PFSK-1 (cell line): ENCODE results near the gene DCHS1.

Source experiments
- FOXP2 ChIP-seq: optimal IDR thresholded peaks from 2 replicates; pipeline ENCODE3; 2011; ENCODE audit warnings: borderline replicate concordance, control low read depth, inconsistent platforms; ENCODE audit not compliant: insufficient read depth; ENCODE audit errors: extremely low read length, extremely low read depth
- POLR2AphosphoS5 ChIP-seq: IDR thresholded peaks from 2 replicates; pipeline ENCODE4 v1.6.1; 2012; ENCODE audit warnings: low read depth, mild to moderate bottlenecking, control low read depth, low read length, moderate library complexity
- SIN3A ChIP-seq: IDR thresholded peaks from 2 replicates; pipeline ENCODE4 v1.6.1; 2012; ENCODE audit warnings: mild to moderate bottlenecking, low read length, moderate library complexity, borderline replicate concordance; ENCODE audit not compliant: insufficient read depth
- TAF1 ChIP-seq: IDR thresholded peaks from 2 replicates; pipeline ENCODE4 v1.6.1; 2012; ENCODE audit warnings: low read length, control low read depth, borderline replicate concordance; ENCODE audit not compliant: insufficient read depth
- TF ChIP-seq, protein P1 (sequence below), 2 experiments: IDR thresholded peaks; 2 replicates each; pipeline versions ENCODE4 v1.6.1 to v1.8.0; 2011 to 2012; ENCODE audit warnings: low read depth in 2 of 2, low read length in 2 of 2, control low read depth in 1 of 2, inconsistent platforms in 1 of 2, mild to moderate bottlenecking in 1 of 2, moderate library complexity in 1 of 2; ENCODE audit not compliant: insufficient read depth in 1 of 2

Gene DCHS1

GRCh38 chr11:6660712-6661111 lies 5.1 kb upstream of the DCHS1 start:
- TF ChIP-seq POLR2AphosphoS5 (no peak), TAF1 (no peak), SIN3A (no peak), FOXP2 (no peak)
- TF ChIP-seq, protein P1, sequence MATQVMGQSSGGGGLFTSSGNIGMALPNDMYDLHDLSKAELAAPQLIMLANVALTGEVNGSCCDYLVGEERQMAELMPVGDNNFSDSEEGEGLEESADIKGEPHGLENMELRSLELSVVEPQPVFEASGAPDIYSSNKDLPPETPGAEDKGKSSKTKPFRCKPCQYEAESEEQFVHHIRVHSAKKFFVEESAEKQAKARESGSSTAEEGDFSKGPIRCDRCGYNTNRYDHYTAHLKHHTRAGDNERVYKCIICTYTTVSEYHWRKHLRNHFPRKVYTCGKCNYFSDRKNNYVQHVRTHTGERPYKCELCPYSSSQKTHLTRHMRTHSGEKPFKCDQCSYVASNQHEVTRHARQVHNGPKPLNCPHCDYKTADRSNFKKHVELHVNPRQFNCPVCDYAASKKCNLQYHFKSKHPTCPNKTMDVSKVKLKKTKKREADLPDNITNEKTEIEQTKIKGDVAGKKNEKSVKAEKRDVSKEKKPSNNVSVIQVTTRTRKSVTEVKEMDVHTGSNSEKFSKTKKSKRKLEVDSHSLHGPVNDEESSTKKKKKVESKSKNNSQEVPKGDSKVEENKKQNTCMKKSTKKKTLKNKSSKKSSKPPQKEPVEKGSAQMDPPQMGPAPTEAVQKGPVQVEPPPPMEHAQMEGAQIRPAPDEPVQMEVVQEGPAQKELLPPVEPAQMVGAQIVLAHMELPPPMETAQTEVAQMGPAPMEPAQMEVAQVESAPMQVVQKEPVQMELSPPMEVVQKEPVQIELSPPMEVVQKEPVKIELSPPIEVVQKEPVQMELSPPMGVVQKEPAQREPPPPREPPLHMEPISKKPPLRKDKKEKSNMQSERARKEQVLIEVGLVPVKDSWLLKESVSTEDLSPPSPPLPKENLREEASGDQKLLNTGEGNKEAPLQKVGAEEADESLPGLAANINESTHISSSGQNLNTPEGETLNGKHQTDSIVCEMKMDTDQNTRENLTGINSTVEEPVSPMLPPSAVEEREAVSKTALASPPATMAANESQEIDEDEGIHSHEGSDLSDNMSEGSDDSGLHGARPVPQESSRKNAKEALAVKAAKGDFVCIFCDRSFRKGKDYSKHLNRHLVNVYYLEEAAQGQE (IDR thresholded peaks at IDR 0.05; ENCODE audit: insufficient read depth in 1 of 2, low read depth in 2 of 2, low read length in 2 of 2), result no peak

- TF ChIP-seq TAF1, result no peak
- no peak for TF ChIP-seq FOXP2
- TF ChIP-seq POLR2AphosphoS5, result no peak
- TF ChIP-seq, protein P1 (IDR thresholded peaks at IDR 0.05; ENCODE audit: insufficient read depth in 1 of 2, low read depth in 2 of 2, low read length in 2 of 2), result no peak
- no peak for TF ChIP-seq SIN3A
These were observed 3.0 kb upstream of the DCHS1 start for GRCh38 chr11:6658647-6659046.

DNA sequence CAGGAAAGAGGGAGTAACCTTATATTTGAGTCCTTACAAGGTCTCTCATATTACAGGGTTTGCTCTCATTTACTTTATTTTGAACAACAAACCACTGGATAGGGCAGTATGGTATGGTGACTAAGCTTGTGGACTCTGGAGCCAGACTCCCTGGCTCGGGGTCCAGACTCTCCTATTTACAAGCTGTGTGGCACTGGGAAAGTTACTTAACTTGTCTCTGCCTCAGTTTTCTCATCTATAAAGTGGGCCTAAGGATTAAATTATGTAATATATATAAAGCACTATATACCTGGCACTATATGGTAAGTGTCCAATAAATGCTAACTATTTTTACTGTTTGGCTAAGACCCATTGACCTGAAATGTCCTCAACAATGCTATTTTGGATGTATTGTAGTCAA lies 1.7 kb upstream of the DCHS1 start:
- TF ChIP-seq SIN3A (no peak), TAF1 (no peak), FOXP2 (no peak), POLR2AphosphoS5 (no peak)
- TF ChIP-seq, protein P1 (IDR thresholded peaks at IDR 0.05; ENCODE audit: insufficient read depth in 1 of 2, low read depth in 2 of 2, low read length in 2 of 2), result no peak

- TF ChIP-seq FOXP2 (no peak), TAF1 (no peak), SIN3A (no peak), POLR2AphosphoS5 (no peak)
- TF ChIP-seq, protein P1 (IDR thresholded peaks at IDR 0.05; ENCODE audit: insufficient read depth in 1 of 2, low read depth in 2 of 2, low read length in 2 of 2), result no peak
These were observed 1.3 kb upstream of the DCHS1 start for GRCh38 chr11:6656936-6657335.

- TF ChIP-seq FOXP2, result no peak
- TF ChIP-seq SIN3A, result no peak
- TF ChIP-seq, protein P1 (IDR thresholded peaks at IDR 0.05; ENCODE audit: insufficient read depth in 1 of 2, low read depth in 2 of 2, low read length in 2 of 2), result no peak
- TF ChIP-seq POLR2AphosphoS5, result no peak
- no peak for TF ChIP-seq TAF1
These were observed 941 bp upstream of the DCHS1 start for GRCh38 chr11:6656584-6656915.
